Measurements from ENCODE around the gene CCDC50.

Gene CCDC50

DNA sequence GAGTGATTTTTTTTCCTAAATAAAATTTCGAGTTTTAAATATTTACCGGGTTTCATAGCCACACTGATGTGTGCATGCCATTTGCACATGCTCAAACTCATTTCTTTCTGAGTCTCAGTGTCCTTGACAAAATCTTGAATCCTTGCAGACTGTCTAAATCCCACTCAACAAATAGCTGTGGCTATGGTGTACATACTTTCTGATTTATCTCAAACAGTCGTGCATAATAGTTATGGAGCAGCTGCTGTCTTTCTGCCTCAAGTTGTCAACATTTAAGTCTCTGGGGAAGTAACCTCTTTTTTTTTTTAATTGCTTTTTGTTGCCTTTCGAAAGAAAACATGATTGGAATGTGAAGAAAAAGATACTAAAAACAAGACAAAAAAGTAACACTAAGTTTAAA, 53.9 kb downstream of the CCDC50 start:
- H3K36me3 ChIP-seq (ENCODE audit: insufficient read depth, low read length): no peaks in the 10 kb centered on the region
- no peak for DNase-seq
- no peaks in the 10 kb centered on the region for H3K9me3 ChIP-seq (ENCODE audit: insufficient read depth, low read length, severe bottlenecking)
- H3K27ac ChIP-seq (ENCODE audit: low read length): no peak overlapping the region
- TF ChIP-seq, protein P1, sequence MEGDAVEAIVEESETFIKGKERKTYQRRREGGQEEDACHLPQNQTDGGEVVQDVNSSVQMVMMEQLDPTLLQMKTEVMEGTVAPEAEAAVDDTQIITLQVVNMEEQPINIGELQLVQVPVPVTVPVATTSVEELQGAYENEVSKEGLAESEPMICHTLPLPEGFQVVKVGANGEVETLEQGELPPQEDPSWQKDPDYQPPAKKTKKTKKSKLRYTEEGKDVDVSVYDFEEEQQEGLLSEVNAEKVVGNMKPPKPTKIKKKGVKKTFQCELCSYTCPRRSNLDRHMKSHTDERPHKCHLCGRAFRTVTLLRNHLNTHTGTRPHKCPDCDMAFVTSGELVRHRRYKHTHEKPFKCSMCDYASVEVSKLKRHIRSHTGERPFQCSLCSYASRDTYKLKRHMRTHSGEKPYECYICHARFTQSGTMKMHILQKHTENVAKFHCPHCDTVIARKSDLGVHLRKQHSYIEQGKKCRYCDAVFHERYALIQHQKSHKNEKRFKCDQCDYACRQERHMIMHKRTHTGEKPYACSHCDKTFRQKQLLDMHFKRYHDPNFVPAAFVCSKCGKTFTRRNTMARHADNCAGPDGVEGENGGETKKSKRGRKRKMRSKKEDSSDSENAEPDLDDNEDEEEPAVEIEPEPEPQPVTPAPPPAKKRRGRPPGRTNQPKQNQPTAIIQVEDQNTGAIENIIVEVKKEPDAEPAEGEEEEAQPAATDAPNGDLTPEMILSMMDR (IDR thresholded peaks at IDR 0.05; ENCODE audit: borderline replicate concordance, extremely low read depth, low read length, poor library complexity, severe bottlenecking): no peak
- TF ChIP-seq EZH2 (IDR thresholded peaks at IDR 0.05; ENCODE audit: borderline replicate concordance, low read depth, low read length, severe bottlenecking): no peak
- no peak overlapping the region for H2AFZ ChIP-seq (ENCODE audit: low read depth, low read length)
- ATAC-seq (ENCODE audit: insufficient read depth, low read depth): no peak
- no peak overlapping the region for H3K4me2 ChIP-seq (ENCODE audit: insufficient read depth, low read length)
- H3K9ac ChIP-seq (ENCODE audit: low read depth, low read length): no peak overlapping the region
- no peak overlapping the region for H3K4me3 ChIP-seq (ENCODE audit: low read depth in 1 of 2, low read length in 2 of 2)
- H3K79me2 ChIP-seq (ENCODE audit: insufficient read depth, low read length): no peaks in the 10 kb centered on the region
- no peaks in the 10 kb centered on the region for H3K4me1 ChIP-seq (ENCODE audit: insufficient read depth, low read length)
- H4K20me1 ChIP-seq (ENCODE audit: insufficient read depth, low read length): no peaks in the 10 kb centered on the region
- no peaks in the 10 kb centered on the region for H3K27me3 ChIP-seq (ENCODE audit: insufficient read depth, low read length, poor library complexity)

DNA sequence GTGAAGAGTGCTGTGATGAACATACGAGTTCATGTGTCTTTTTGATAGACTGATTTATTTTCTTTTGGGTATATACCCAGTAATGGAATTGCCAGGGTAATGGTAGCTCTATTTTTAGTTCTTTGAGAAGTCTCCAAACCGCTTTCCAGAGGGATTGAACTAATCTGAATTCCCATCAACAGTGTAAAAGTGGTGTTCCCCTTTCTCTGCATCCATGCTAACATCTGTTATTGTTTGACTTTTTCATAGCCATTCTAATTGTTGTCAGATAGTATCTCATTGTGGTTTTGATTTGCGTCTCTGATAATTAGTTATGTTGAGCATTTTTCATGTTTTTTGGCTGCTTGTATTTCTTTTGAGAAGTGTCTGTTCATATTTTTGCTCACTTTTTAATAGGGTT, 55.9 kb downstream of the CCDC50 start:
- no peaks in the 10 kb centered on the region for H3K9me3 ChIP-seq (ENCODE audit: insufficient read depth, low read length, severe bottlenecking)
- no peaks in the 10 kb centered on the region for H3K27me3 ChIP-seq (ENCODE audit: insufficient read depth, low read length, poor library complexity)
- no peak for DNase-seq
- no peak overlapping the region for H3K9ac ChIP-seq (ENCODE audit: low read depth, low read length)
- no peaks in the 10 kb centered on the region for H3K36me3 ChIP-seq (ENCODE audit: insufficient read depth, low read length)
- H2AFZ ChIP-seq (ENCODE audit: low read depth, low read length): no peak overlapping the region
- no peak overlapping the region for H3K4me2 ChIP-seq (ENCODE audit: insufficient read depth, low read length)
- H4K20me1 ChIP-seq (ENCODE audit: insufficient read depth, low read length): no peaks in the 10 kb centered on the region
- no peak for ATAC-seq (ENCODE audit: insufficient read depth, low read depth)
- no peaks in the 10 kb centered on the region for H3K79me2 ChIP-seq (ENCODE audit: insufficient read depth, low read length)
- no peaks in the 10 kb centered on the region for H3K4me1 ChIP-seq (ENCODE audit: insufficient read depth, low read length)
- H3K27ac ChIP-seq (ENCODE audit: low read length): no peak overlapping the region
- TF ChIP-seq, protein P1 (IDR thresholded peaks at IDR 0.05; ENCODE audit: borderline replicate concordance, extremely low read depth, low read length, poor library complexity, severe bottlenecking): no peak
- no peak for TF ChIP-seq EZH2 (IDR thresholded peaks at IDR 0.05; ENCODE audit: borderline replicate concordance, low read depth, low read length, severe bottlenecking)
- H3K4me3 ChIP-seq (ENCODE audit: low read depth in 1 of 2, low read length in 2 of 2): no peak overlapping the region

DNA sequence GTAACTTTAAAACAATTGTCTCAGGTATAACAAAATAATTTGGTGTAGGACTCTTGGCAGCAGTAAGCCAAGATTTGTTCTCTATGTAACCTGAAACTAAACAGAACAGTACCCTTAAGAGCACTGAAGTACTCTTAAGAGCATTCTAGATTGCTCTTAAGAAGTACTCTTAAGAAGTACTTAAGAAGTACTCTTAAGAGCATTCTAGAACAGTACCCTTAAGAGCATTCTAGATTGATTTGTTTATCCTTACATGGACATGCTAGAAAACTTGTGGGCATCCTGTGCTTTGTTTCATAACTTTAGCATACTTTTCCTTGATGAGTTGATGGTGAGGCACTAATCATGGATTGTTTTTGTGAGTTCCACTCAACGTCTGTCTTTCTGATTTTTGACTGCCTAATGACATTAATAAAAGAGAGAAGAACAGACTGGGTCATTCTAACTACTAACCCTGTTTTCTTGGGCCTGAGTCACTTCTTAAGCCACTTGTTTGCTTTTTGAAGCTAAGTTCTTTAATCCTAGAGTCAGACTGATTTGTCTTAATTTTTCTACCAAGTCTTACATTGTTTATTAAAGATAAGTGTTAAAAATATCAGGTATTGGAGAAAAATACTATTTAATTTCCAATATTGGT, 58.4 kb downstream of the CCDC50 start:
- no peaks in the 10 kb centered on the region for H3K27me3 ChIP-seq (ENCODE audit: insufficient read depth, low read length, poor library complexity)
- no peak for ATAC-seq (ENCODE audit: insufficient read depth, low read depth)
- no peaks in the 10 kb centered on the region for H3K36me3 ChIP-seq (ENCODE audit: insufficient read depth, low read length)
- H3K9me3 ChIP-seq (ENCODE audit: insufficient read depth, low read length, severe bottlenecking): no peaks in the 10 kb centered on the region
- no peak overlapping the region for H3K4me2 ChIP-seq (ENCODE audit: insufficient read depth, low read length)
- H3K27ac ChIP-seq (ENCODE audit: low read length): no peak overlapping the region
- no peak for TF ChIP-seq EZH2 (IDR thresholded peaks at IDR 0.05; ENCODE audit: borderline replicate concordance, low read depth, low read length, severe bottlenecking)
- TF ChIP-seq, protein P1 (IDR thresholded peaks at IDR 0.05; ENCODE audit: borderline replicate concordance, extremely low read depth, low read length, poor library complexity, severe bottlenecking): no peak
- no peak overlapping the region for H3K4me3 ChIP-seq (ENCODE audit: low read depth in 1 of 2, low read length in 2 of 2)
- no peaks in the 10 kb centered on the region for H3K79me2 ChIP-seq (ENCODE audit: insufficient read depth, low read length)
- no peaks in the 10 kb centered on the region for H3K4me1 ChIP-seq (ENCODE audit: insufficient read depth, low read length)
- H4K20me1 ChIP-seq (ENCODE audit: insufficient read depth, low read length): no peaks in the 10 kb centered on the region
- H3K9ac ChIP-seq (ENCODE audit: low read depth, low read length): no peak overlapping the region
- no peak for DNase-seq
- H2AFZ ChIP-seq (ENCODE audit: low read depth, low read length): no peak overlapping the region
